SK-N-SH treated with all-trans-retinoic acid at 6 μM for 48 hours (cell line): Measurements from ENCODE around the gene PRB4.

Experiments
- ATAC-seq: fragments of 200-7000 bp; cut with Tn5 transposase; 3 replicates; pipeline ENCODE4 v1.9.1; 2020; ENCODE audit warnings: mild to moderate bottlenecking, moderate library complexity
- ARNTL ChIP-seq: fragments of 450-650 bp; formaldehyde crosslinking; IDR thresholded peaks from 2 replicates; pipeline ENCODE4 v1.5.0; 2020; ENCODE audit warnings: low read depth, mild to moderate bottlenecking, moderate library complexity, borderline replicate concordance
- CREB5 ChIP-seq: fragments of 250-450 bp; sonication (Bioruptor Pico); IDR thresholded peaks from 2 replicates; pipeline ENCODE4 v1.5.1; 2020; ENCODE audit warnings: low read depth, mild to moderate bottlenecking, moderate library complexity
- CSRNP3 ChIP-seq: fragments of 250-450 bp; sonication (Bioruptor Pico); IDR thresholded peaks from 2 replicates; pipeline ENCODE4 v1.5.1; 2021; ENCODE audit warnings: mild to moderate bottlenecking, moderate library complexity
- ESRRG ChIP-seq: fragments of 250-450 bp; sonication (Bioruptor Pico); IDR thresholded peaks from 2 replicates; pipeline ENCODE4 v1.6.1; 2021; ENCODE audit warnings: mild to moderate bottlenecking
- GLIS3 ChIP-seq: fragments of 250-450 bp; sonication (Bioruptor Pico); IDR thresholded peaks from 2 replicates; pipeline ENCODE4 v1.5.0; 2020; ENCODE audit warnings: mild to moderate bottlenecking, moderate library complexity
- ISL1 ChIP-seq: fragments of 250-450 bp; sonication (Bioruptor Pico); IDR thresholded peaks from 2 replicates; pipeline ENCODE4 v2.1.2; 2022; ENCODE audit warnings: mild to moderate bottlenecking, moderate library complexity
- OSR1 ChIP-seq: fragments of 250-450 bp; sonication (Bioruptor Pico); IDR thresholded peaks from 2 replicates; pipeline ENCODE4 v1.8.0; 2022; ENCODE audit warnings: moderate library complexity, mild to moderate bottlenecking, inconsistent platforms
- PATZ1 ChIP-seq: fragments of 250-450 bp; sonication (Bioruptor Pico); IDR thresholded peaks from 2 replicates; pipeline ENCODE4 v1.8.0; 2020; ENCODE audit warnings: mild to moderate bottlenecking, moderate library complexity, borderline replicate concordance
- POU6F1 ChIP-seq: fragments of 250-450 bp; sonication (Bioruptor Pico); IDR thresholded peaks from 2 replicates; pipeline ENCODE4 v1.8.0; 2021; ENCODE audit warnings: low read depth, mild to moderate bottlenecking, moderate library complexity, borderline replicate concordance
- PPARA ChIP-seq: fragments of 250-450 bp; sonication (Bioruptor Pico); IDR thresholded peaks from 2 replicates; pipeline ENCODE4 v1.5.0; 2020; ENCODE audit warnings: mild to moderate bottlenecking, borderline replicate concordance
- RARB ChIP-seq: fragments of 250-450 bp; sonication (Bioruptor Pico); IDR thresholded peaks from 2 replicates; pipeline ENCODE4 v1.8.0; 2021; ENCODE audit warnings: mild to moderate bottlenecking, moderate library complexity
- SNAI2 ChIP-seq: fragments of 250-450 bp; sonication (Bioruptor Pico); IDR thresholded peaks from 2 replicates; pipeline ENCODE4 v1.5.0; 2020; ENCODE audit warnings: mild to moderate bottlenecking, moderate library complexity
- TCF4 ChIP-seq: fragments of 250-450 bp; sonication (Bioruptor Pico); IDR thresholded peaks from 2 replicates; pipeline ENCODE4 v1.8.0; 2021; ENCODE audit warnings: mild to moderate bottlenecking, moderate library complexity, borderline replicate concordance
- TOX ChIP-seq: fragments of 250-450 bp; sonication (Bioruptor Pico); IDR thresholded peaks from 2 replicates; pipeline ENCODE4 v1.8.0; 2021; ENCODE audit warnings: mild to moderate bottlenecking, moderate library complexity, borderline replicate concordance
- TSHZ2 ChIP-seq: fragments of 250-450 bp; sonication (Bioruptor Pico); IDR thresholded peaks from 2 replicates; pipeline ENCODE4 v1.5.0; 2020; ENCODE audit warnings: mild to moderate bottlenecking, moderate library complexity
- ZC3H10 ChIP-seq: fragments of 250-450 bp; sonication (Bioruptor Pico); IDR thresholded peaks from 2 replicates; pipeline ENCODE4 v1.5.1; 2021; ENCODE audit warnings: mild to moderate bottlenecking, moderate library complexity
- ZFP3 ChIP-seq: fragments of 250-450 bp; sonication (Bioruptor Pico); IDR thresholded peaks from 2 replicates; pipeline ENCODE4 v1.5.0; 2020; ENCODE audit warnings: mild to moderate bottlenecking, moderate library complexity
- ZFP30 ChIP-seq: fragments of 450-650 bp; formaldehyde crosslinking; IDR thresholded peaks from 2 replicates; pipeline ENCODE4 v1.5.0; 2022; ENCODE audit warnings: mild to moderate bottlenecking, moderate library complexity
- ZNF565 ChIP-seq: fragments of 450-650 bp; formaldehyde crosslinking; conservative IDR thresholded peaks from 2 replicates; pipeline ENCODE4 v1.5.0; 2020; ENCODE audit warnings: low read depth, mild to moderate bottlenecking, moderate library complexity
- ZNF70 ChIP-seq: fragments of 450-650 bp; formaldehyde crosslinking; IDR thresholded peaks from 2 replicates; pipeline ENCODE4 v1.5.0; 2020; ENCODE audit warnings: mild to moderate bottlenecking, moderate library complexity
- ZNF8 ChIP-seq: fragments of 450-650 bp; formaldehyde crosslinking; IDR thresholded peaks from 2 replicates; pipeline ENCODE4 v1.5.0; 2020; ENCODE audit warnings: mild to moderate bottlenecking, moderate library complexity

PRB4 gene

GRCh38 chr12:11324426-11324825 lies 14.2 kb upstream of the PRB4 start:
- TF ChIP-seq RARB (CRISPR knock-in tag) (no peak), TOX (no peak), PPARA (CRISPR knock-in tag) (no peak), PATZ1 (no peak), ESRRG (no peak), TSHZ2 (no peak), CSRNP3 (no peak), ZNF8 (CRISPR knock-in tag) (no peak), ZNF70 (no peak), SNAI2 (no peak), ZFP30 (no peak), GLIS3 (CRISPR knock-in tag) (no peak), ZC3H10 (no peak), TCF4 (CRISPR knock-in tag) (no peak), POU6F1 (CRISPR knock-in tag) (no peak)
- no peak for ATAC-seq

GRCh38 chr12:11321980-11322379 lies 11.7 kb upstream of the PRB4 start:
- ATAC-seq, result no peak
- no peak for TF ChIP-seq OSR1 (CRISPR knock-in tag)
- no peak for TF ChIP-seq ARNTL (CRISPR knock-in tag)
- TF ChIP-seq ISL1 (CRISPR knock-in tag), result no peak
- no peak for TF ChIP-seq PATZ1
- TF ChIP-seq ZNF70, result no peak
- TF ChIP-seq ZNF565, result no peak
- no peak for TF ChIP-seq TOX
- TF ChIP-seq CSRNP3, result no peak
- TF ChIP-seq PPARA (CRISPR knock-in tag), result no peak
- no peak for TF ChIP-seq POU6F1 (CRISPR knock-in tag)
- no peak for TF ChIP-seq ZFP3
- no peak for TF ChIP-seq CREB5
- no peak for TF ChIP-seq TCF4 (CRISPR knock-in tag)
- no peak for TF ChIP-seq ESRRG
- TF ChIP-seq ZNF8 (CRISPR knock-in tag), result no peak
- no peak for TF ChIP-seq GLIS3 (CRISPR knock-in tag)
- no peak for TF ChIP-seq SNAI2
- TF ChIP-seq, all 23 proteins: peak for 0
